ENCODE results near the gene MAX.

DNA sequence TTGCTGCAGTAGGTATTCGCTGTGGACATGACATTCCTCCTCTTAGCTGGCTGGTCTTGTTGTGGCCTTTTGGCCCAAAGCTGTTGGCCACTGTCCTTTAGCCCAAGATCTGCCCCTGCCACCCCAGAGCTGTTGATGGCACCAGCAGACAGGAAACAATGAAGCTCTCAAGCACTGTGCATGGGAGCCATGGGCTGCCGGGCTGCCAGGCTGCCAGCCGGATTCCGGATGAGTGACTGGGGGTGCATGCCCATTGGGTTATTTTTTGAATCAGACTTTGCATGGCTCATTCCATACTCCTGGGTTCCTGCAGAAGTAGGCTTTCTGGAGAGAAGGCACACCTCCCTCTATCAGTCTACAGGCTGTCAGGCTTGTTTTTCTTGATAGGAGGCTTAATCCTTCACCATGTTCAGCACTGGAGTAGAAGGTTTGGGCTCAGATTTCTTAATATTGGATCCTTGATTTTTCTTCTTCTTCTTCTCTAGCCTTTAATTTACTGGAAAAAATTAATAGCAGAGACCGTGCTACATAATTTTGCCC is 32.4 kb downstream of the MAX start:
- TF ChIP-seq, protein P1, sequence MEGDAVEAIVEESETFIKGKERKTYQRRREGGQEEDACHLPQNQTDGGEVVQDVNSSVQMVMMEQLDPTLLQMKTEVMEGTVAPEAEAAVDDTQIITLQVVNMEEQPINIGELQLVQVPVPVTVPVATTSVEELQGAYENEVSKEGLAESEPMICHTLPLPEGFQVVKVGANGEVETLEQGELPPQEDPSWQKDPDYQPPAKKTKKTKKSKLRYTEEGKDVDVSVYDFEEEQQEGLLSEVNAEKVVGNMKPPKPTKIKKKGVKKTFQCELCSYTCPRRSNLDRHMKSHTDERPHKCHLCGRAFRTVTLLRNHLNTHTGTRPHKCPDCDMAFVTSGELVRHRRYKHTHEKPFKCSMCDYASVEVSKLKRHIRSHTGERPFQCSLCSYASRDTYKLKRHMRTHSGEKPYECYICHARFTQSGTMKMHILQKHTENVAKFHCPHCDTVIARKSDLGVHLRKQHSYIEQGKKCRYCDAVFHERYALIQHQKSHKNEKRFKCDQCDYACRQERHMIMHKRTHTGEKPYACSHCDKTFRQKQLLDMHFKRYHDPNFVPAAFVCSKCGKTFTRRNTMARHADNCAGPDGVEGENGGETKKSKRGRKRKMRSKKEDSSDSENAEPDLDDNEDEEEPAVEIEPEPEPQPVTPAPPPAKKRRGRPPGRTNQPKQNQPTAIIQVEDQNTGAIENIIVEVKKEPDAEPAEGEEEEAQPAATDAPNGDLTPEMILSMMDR (IDR thresholded peaks at IDR 0.05; ENCODE audit: low read length), result no peak
- TF ChIP-seq EZH2 (optimal IDR thresholded peaks at IDR 0.05; ENCODE audit: low read depth, low read length) (no peak), EZH2phosphoT487 (IDR thresholded peaks at IDR 0.05; ENCODE audit: low read length) (no peak)

All from MM.1S (cell line).